Measurements from ENCODE around the gene ABHD4. TPM values are rescaled to one million over a fixed set of nuclear protein-coding genes. Genes with fewer than 3 reads are reported as not detected.
"Not testable (repeated sequence)": the region's sequence is repeated elsewhere in the genome, so short reads cannot be mapped to it uniquely, and the experiment has no call there.

The ABHD4 gene
- total RNA-seq: 20.0 TPM

DNA sequence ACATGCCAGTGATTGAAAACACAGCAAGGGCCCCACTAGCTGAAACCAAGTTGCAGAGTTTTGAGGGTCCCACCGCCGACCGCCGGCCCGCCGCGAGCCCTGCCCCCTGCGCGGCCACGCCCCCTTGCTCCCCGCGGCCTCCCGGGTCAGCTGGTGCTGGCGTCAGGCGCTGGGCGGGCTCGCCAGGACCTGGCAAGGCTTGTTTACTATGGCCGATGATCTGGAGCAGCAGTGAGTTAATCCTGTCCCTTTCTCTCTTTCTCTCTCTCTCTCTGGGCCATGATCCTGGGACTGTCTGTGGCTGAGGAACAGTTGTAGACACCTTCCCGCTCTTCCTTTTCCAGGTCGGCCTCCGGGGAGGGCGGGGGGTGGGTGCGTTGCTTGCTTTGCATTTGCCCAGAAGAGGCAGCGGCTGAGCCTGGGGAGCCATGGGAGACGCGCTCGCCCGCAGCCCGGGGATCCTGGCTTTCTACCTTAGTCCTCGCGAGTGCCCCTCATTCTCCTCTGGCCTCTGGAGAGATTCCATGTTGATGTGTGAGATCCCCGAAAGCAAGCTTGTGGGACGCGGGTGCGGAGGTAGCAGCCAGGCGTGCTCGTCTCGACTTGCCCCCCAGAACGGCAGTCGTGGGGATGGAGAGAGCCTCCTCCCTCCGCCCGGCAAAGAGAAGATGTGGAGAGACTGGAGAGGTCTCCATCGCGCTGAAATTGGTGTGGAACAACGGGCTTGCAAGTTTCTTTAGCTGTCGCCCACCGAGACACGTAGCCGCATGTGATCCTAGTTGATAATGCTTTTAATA, at the start of gene ABHD4:
TSS of gene ABHD4 (plus strand) at position 202 of the 797 bp plus-strand sequence. CDS start at position 209, 7 bp downstream.
- peak; percentile 87 for DNase-seq (ENCODE audit: low spot score)
- ATAC-seq: peak; percentile 98

GRCh38 chr14:22549324-22549962, 48.7 kb upstream of the ABHD4 start:
- ATAC-seq (no peak), DNase-seq (ENCODE audit: low spot score) (no peak)

GRCh38 chr14:22549981-22550673, 48.0 kb upstream of the ABHD4 start:
- DNase-seq (ENCODE audit: low spot score) (no peak), ATAC-seq (no peak)

GRCh38 chr14:22551605-22551997, 46.5 kb upstream of the ABHD4 start:
- ATAC-seq: no peak
- no peak for DNase-seq (ENCODE audit: low spot score)

GRCh38 chr14:22552001-22552826, 45.9 kb upstream of the ABHD4 start:
- DNase-seq (ENCODE audit: low spot score) (no peak), ATAC-seq (no peak)

- DNase-seq (ENCODE audit: low spot score) (no peak), ATAC-seq (no peak)
Observed at GRCh38 chr14:22552827-22553076, 45.3 kb upstream of the ABHD4 start.

DNA sequence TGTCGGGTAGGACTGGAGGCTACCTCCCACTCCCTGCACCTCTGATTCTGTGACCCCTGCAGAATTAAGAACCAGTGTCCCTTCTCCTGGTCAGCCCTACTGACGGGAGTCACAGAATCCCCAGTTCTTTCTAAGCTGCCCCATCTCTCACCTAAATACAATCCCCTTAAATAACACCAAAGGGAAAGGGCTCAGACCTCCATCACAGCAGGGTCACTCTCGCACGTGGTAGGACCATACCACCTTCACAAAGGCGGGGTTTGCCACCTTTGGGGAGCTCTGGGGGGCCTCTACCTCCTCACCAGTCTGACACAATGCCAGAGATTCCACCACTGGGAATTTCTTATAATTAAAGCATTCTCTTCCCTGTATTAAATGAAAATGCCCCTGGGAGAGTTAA, 44.7 kb upstream of the ABHD4 start:
- DNase-seq (ENCODE audit: low spot score) (no peak), ATAC-seq (no peak)

DNA sequence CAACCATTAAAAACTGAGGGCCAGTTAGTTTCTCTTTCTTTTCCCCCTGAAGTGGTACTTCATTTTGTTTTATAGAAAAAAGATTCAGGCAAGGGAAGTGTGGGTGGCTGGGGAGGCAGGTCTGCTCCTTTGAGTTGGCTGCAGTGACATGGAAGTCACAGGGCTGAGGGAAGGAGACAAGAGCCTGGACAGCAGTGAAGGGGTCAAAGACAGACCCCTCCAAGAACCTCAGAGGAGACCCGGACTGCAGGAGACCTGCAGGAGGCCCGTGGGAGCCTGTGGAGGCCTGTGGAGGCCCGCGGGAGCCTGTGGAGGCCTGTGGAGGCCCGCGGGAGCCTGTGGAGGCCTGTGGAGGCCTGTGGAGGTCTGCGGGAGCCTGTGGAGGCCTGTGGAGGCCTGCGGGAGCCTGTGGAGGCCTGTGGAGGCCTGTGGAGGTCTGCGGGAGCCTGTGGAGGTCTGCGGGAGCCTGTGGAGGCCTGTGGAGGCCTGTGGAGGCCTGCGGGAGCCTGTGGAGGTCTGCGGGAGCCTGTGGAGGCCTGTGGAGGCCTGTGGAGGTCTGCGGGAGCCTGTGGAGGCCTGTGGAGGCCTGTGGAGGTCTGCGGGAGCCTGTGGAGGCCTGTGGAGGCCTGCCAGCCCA, 44.1 kb upstream of the ABHD4 start:
- not testable (repeated sequence) for ATAC-seq; DNase-seq (ENCODE audit: low spot score)

GRCh38 chr14:22554498-22555383, 43.4 kb upstream of the ABHD4 start:
- ATAC-seq: no peak
- DNase-seq (ENCODE audit: low spot score): no peak

- DNase-seq (ENCODE audit: low spot score): no peak
Observed at GRCh38 chr14:22555384-22556011, 42.6 kb upstream of the ABHD4 start.

GRCh38 chr14:22556021-22556989, 41.8 kb upstream of the ABHD4 start:
- no peak for ATAC-seq
- DNase-seq (ENCODE audit: low spot score): peak; percentile 52

More at GRCh38 chr14:22555384-22556011, 42.6 kb upstream of the ABHD4 start:
- no peak for ATAC-seq

DNA sequence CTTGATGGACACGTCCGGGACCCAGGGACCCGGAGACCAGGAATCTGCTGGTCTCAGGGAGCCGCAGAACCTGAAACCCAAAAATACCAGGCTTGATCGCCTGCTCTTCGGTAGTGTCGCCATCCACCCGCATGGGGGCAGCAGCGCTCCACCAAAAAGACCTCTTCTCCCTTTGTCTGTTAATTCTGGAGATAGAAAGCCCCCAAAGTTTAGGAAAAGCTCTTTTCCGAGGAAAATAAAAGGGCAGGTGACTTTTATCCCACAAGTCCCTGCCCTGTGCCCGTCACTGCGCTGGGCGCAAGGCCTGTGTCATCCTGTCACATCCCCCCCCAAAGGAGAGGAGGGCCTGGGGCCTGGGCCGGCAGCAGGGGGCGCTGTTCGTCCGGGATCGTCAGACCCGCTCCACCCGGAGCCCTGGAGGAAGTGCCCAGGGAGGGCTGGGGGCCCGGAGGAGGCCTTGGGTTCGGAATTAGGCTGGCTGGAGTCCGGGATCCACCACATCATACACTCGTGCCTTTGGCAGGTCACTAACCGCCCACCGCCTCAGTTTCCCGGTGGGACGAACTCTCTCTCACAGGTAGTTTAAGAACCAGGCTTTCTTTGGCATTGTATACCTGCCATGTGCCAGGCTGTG, 41.0 kb upstream of the ABHD4 start:
- DNase-seq (ENCODE audit: low spot score) (peak; percentile 79), ATAC-seq (peak; percentile 91)

- ATAC-seq (no peak), DNase-seq (ENCODE audit: low spot score) (no peak)
Observed at GRCh38 chr14:22557846-22558220, 40.3 kb upstream of the ABHD4 start.

- DNase-seq (ENCODE audit: low spot score) (no peak), ATAC-seq (no peak)
Observed at GRCh38 chr14:22558221-22558913, 39.7 kb upstream of the ABHD4 start.

DNA sequence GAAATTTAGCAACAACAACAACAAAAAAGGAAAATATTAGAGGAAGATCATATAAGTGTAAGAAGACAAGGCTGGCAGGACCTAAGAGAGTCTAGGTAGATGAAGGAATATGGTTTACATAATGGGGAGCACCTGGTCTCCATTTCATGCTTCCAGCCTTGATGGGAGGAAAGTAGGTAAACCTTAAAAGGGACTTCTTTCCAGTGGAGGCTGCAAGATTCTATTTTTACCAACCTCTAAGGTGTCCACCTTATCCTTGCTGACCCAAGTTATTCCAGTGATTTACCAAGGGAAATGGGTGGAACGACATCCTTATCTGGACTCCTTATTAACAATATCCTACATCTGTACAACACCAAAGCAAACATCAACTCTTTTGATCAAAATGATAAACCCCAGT, 39.1 kb upstream of the ABHD4 start:
- ATAC-seq: no peak
- no peak for DNase-seq (ENCODE audit: low spot score)

- no peak for DNase-seq (ENCODE audit: low spot score)
- no peak for ATAC-seq
Observed at GRCh38 chr14:22560662-22561365, 37.3 kb upstream of the ABHD4 start.

DNA sequence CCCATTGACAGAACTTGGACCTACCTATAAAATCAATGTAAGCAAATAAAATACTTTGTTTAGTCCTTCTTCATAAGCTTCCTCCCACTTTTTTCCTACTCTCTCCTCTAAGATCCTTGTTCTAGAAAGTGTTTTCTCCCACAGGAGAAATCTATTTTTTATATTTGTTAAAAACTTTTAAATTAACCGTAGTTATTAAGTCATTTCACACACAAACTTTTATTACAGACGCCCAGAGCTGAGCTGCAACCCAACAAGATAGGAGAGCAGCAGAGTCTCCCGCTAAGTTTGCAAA, 36.8 kb upstream of the ABHD4 start:
- no peak for ATAC-seq
- no peak for DNase-seq (ENCODE audit: low spot score)
